ENCODE results near the gene TMEM135. TPM values are rescaled to one million over a fixed set of nuclear protein-coding genes. Genes with fewer than 3 reads are reported as not detected.
A peak's percentile ranks its signal among the peaks of the same experiment; 100 is the strongest.

Gene TMEM135
- total RNA-seq, 1 donor, result 30.0 TPM

DNA sequence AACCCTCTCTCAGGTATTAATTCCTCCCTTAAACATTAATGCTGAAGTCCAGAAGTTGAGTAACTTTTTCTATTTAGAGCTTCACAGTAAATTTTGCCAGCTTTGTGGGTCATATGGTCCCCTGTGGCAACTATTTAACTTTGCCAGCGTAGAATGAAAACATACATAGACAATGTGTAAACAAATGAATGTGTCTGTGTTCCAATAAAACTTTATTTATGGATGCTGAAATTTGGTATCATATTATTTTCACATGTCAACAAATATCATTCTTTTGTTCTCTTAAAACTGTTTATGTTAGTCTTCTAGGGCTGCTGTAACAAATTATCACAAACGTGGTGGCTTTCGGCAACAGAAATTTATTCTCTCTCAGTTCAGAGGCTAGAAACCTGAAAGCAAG lies 85.1 kb downstream of the TMEM135 start:
- TF ChIP-seq, protein P1, sequence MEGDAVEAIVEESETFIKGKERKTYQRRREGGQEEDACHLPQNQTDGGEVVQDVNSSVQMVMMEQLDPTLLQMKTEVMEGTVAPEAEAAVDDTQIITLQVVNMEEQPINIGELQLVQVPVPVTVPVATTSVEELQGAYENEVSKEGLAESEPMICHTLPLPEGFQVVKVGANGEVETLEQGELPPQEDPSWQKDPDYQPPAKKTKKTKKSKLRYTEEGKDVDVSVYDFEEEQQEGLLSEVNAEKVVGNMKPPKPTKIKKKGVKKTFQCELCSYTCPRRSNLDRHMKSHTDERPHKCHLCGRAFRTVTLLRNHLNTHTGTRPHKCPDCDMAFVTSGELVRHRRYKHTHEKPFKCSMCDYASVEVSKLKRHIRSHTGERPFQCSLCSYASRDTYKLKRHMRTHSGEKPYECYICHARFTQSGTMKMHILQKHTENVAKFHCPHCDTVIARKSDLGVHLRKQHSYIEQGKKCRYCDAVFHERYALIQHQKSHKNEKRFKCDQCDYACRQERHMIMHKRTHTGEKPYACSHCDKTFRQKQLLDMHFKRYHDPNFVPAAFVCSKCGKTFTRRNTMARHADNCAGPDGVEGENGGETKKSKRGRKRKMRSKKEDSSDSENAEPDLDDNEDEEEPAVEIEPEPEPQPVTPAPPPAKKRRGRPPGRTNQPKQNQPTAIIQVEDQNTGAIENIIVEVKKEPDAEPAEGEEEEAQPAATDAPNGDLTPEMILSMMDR (IDR thresholded peaks at IDR 0.05; ENCODE audit: insufficient read depth, low read length), result no peak
- DNase-seq (ENCODE audit: low read depth), result no peak
- H3K4me3 ChIP-seq (ENCODE audit: low read depth, low read length), result no peak overlapping the region

DNA sequence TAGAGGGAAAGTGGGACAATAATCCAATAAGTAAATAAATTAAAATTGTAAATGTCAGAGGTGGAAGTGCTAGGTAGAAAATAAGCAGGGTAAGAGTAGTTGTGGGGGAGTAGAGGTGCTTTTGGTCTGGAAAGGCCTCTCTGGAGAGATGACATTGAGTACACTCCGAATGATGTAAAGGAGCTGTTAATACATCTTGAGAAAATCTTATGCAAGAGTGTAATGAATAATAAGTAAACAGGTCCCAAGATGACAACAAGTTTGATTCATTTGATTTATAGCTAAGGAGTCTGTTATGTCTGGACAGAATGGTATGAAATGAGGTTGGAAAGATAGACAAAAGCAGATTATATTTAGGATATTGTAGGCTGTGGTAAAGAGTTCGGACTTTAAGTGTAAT lies 87.5 kb downstream of the TMEM135 start:
- no peak overlapping the region for H3K4me3 ChIP-seq (ENCODE audit: low read depth, low read length)
- DNase-seq (ENCODE audit: low read depth), result peak; percentile 37
- TF ChIP-seq, protein P1 (IDR thresholded peaks at IDR 0.05; ENCODE audit: insufficient read depth, low read length), result no peak

DNA sequence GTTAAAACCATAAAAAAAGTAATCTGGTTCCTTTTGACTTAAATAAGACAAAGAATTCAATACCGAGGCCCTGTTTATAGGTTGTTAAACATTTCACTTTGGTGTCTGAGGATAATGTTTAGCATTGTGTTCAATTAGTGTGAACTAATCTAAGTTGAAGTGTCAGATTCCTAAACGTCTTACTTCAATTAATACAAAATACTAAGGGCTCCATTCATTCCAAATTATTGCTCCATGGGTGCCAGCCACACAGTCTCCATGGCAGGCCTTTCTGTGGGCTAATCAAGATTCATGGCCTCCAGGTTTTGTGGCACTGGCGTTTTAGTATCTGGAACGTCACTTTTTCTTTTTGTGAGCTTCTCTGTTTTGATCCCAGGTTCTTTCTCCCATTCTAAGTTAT lies 89.4 kb downstream of the TMEM135 start:
- DNase-seq (ENCODE audit: low read depth), result no peak
- H3K4me3 ChIP-seq (ENCODE audit: low read depth, low read length), result no peak overlapping the region
- TF ChIP-seq, protein P1 (IDR thresholded peaks at IDR 0.05; ENCODE audit: insufficient read depth, low read length), result no peak

DNA sequence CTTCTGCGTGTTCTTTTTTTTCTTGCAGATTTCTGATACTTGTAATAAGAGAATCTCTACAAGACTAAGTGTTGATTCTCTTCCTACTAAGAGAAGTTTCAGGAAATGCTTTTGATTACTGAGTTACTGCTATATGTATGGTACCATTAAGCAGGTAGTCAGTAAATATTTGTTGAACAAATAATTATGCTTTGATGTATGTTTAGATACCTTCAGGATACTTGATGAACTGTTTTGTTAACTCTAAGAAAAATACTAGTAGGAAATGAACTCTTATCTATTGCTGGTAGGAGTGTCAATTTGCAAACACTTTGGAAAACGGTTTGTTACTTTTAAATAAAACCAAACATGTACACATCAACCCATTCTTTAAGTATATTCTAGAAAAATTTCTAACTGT lies 90.6 kb downstream of the TMEM135 start:
- no peak for DNase-seq (ENCODE audit: low read depth)
- H3K4me3 ChIP-seq (ENCODE audit: low read depth, low read length), result no peak overlapping the region
- TF ChIP-seq, protein P1 (IDR thresholded peaks at IDR 0.05; ENCODE audit: insufficient read depth, low read length), result no peak

DNA sequence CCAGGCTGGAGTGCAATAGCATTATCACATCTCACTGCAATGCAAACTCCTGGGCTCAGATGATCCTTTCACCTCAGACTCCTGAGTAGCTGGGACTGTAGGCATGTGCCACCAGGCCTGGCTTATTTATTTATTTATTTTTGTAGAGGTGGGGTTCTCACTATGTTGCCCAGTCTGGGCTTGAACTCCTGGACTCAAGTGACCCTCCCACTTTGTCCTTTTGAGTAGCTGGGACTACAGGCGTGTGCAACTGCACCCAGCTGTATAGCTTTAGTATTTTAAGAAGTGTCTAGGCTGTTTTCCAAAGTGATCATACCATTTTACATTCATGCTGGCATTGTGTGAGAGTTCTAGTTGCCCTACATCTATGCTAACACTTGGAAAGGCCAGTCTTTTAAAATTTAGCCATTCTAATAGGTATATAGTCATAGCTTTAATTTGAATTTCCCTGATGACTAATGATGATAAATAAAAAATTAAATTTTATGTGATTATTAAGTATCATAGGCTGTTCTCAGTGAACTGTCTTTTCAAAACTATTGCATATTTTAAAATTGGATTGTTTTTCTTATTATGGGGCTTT lies 96.9 kb downstream of the TMEM135 start:
- H3K4me3 ChIP-seq (ENCODE audit: low read depth, low read length), result no peak overlapping the region
- TF ChIP-seq, protein P1 (IDR thresholded peaks at IDR 0.05; ENCODE audit: insufficient read depth, low read length), result no peak
- DNase-seq (ENCODE audit: low read depth), result no peak

DNA sequence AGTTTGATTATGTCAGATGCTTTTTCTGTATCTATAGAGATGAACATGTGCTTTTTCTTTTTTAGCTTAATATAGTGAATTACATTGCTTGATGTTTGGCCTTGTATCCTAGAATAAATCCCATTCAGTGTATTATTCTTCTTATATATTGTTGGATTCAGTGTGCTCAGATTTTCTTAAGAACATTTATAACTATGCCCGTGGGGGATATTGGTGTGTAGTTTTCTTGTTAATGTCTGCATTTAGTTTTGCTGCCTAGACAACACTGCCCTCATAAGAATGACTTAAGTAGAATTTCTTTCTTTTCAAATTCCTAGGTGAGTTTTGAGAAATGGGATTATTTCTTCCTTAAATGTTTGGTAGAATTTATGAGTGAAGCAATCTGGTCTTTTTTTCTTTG lies 98.5 kb downstream of the TMEM135 start:
- TF ChIP-seq, protein P1 (IDR thresholded peaks at IDR 0.05; ENCODE audit: insufficient read depth, low read length), result no peak
- DNase-seq (ENCODE audit: low read depth), result no peak
- no peak overlapping the region for H3K4me3 ChIP-seq (ENCODE audit: low read depth, low read length)

DNA sequence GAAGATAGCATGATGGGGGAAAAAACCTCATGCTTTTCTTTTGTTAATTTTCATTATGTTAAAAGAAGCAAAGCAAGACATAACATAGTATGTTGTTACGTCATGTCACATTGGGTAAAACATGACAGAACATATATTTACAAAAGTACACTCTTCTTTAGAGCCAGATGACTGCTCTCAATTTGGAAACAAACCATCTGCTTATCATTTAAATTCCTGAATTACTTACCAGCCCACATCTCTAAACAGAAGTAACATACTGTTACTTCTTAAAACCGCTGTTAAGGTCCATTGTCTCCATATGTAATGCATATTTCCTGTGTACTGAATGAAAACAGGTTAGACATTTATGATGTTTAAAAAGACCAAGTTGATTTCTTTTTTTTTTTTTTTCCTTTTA lies 100.0 kb downstream of the TMEM135 start:
- peak; percentile 27 for DNase-seq (ENCODE audit: low read depth)
- TF ChIP-seq, protein P1 (IDR thresholded peaks at IDR 0.05; ENCODE audit: insufficient read depth, low read length), result no peak
- no peak overlapping the region for H3K4me3 ChIP-seq (ENCODE audit: low read depth, low read length)

Measured in fibroblast of the aortic adventitia (primary cell).